ENCODE measurements around the gene RGL1.

The RGL1 gene

GRCh38 chr1:183926983-183927382 is 122.1 kb downstream of the RGL1 start:
- DNase-seq, result no peak

DNA sequence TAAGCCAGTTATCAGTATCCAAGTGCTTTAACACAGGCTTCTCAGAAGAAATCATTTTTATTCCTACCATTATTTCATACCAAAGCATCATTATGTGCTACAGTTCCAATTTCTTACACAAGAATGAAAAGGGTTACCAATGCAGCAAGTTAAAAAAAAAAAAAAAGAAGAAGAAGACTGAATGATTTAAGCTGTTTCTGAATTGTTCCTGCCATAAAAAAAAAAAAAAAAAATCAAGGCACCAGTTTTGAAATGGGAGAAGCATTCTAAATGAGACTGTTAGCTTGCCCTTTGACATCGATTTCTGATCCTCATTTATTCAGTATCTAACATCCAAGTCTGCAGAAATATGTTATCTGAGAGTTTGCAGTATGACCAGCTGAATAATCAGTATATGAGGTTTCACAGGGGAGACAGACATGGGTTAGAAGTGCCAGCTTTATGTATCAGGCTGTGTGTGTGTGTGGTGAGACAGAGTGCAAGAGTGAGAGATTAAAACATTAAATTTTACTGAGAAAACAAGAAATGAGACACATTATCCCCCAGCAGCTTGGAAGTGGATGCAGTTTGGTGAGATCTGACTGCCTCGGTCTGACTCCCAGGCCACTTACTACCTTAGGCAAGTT is 126.8 kb downstream of the RGL1 start:
- no peak for DNase-seq

- DNase-seq, result no peak
These were observed 127.5 kb downstream of the RGL1 start for GRCh38 chr1:183932412-183932811.

- no peak for DNase-seq
These were observed 128.7 kb downstream of the RGL1 start for GRCh38 chr1:183933528-183934179.

DNA sequence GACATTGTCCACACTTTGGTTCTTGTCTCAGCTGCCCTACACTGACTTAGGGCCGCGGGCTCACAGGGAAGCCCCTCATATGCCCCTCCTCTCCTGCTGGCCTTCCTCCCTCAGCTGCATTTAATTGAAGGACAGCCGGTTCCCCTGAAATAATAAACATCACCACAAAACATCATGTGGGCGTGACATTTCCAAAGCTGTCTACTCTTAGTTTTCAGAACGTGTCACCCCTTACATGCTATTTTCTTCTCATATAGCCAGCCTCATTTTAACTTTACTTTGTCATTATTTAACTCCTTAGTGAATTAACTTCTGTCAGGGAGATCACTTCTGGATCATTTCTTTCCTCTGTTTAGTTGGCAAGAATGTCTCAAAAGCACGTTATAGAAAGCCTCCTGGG is 129.4 kb downstream of the RGL1 start:
- no peak for DNase-seq

- no peak for DNase-seq
These were observed 131.1 kb downstream of the RGL1 start for GRCh38 chr1:183936009-183936408.

DNA sequence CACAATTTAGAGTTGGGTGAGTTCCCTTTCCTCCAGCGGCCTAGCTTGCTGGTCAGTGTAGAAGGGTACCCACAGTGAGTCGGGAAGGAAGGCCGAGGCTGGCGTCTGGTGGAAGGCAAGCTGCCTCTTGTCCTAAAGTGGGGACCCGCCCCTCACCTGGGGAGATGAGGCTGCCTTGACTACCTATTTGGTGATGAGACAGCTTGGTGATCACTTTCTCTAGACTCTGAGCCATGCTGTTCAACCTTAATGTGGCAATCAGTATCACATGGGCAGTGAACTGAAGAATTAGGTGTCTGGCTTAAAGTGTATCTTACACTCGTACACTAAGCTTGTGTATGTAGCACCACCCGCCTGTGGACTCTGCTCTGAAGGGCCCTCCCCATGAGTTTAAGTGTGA is 131.9 kb downstream of the RGL1 start:
- no peak for DNase-seq

- DNase-seq, result no peak
These were observed 132.7 kb downstream of the RGL1 start for GRCh38 chr1:183937611-183938010.

- no peak for DNase-seq
These were observed 136.1 kb downstream of the RGL1 start for GRCh38 chr1:183941001-183941400.

DNA sequence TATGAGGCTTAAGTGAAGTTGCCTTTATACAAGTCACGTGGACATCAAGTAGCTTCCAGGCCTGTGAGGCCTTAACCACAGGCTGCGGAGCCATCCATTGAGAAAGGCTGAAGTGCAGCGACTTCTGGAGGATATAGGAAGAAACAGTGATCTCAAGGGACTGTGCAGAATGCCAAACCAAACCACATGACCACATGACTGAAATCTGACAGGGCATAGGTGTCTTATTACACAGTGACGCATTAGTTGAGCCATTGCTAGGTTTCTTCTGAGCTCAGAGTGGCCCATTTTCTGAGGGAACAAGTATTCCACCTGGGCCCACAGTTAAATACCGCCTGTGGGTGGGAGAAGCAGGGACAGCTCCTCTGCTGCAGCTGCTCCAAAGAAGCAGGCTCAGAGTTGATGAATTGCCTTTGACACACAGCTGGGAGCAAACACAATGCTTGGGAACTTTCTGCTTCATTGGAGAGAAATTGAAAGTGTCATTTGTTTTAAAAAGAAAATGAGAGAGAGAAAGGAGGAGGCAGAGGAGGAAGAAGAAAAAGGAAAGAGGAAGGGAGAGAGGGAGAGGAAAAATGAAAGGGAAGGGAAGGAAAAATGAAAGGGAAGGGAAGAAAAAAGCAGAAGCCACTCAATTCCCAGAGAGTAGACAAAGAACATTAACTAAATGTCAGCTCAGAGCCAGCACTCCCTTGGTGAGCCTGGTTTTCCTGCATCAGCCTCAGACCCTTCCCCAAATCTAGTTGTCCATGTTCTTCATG is 138.2 kb downstream of the RGL1 start:
- no peak for DNase-seq

DNA sequence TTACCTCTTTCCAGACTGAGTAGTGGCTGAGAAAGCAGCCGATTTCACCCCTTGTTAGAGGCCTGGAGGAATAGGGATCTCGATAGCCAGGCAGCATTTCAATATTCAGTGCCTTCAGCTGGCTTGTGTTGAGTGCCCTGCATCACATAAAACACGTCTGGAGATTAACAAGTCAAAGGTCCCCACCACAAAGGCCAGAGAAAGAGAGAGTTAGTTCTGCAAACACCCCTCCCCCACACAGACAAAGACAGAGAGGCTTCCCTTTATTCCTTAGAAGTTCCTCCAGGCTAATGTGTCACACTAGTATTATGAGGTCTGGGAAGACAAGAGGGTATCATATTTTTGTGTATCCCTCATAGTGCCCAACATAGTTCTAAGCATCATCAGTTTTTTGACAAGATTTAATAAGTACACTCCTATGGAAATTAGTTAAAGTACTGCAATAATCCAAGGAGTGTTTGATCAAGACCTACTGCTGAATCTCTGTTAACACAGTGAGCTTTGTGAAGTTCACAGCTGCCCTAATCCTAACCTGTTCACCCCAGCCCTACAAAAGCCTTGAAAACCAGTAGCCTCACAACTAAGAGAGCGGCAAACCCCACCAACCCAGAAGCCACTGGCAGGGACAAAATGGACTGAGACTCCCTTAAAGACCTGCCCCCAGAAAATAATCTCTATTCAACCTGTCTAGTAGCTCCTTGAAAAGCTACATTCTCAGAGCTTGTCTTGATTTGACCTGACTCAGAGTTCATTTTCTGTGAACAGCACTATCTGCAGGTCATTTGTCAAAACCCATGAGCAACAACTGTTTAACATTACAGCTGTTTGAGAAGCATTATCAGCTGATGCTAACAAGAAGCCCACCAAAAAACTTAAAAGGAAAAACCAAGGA is 140.8 kb downstream of the RGL1 start:
- no peak for DNase-seq

GRCh38 chr1:183946320-183946613 is 141.3 kb downstream of the RGL1 start:
- no peak for DNase-seq

- DNase-seq, result no peak
These were observed 143.1 kb downstream of the RGL1 start for GRCh38 chr1:183947988-183948387.

GRCh38 chr1:183952101-183952500 is 147.2 kb downstream of the RGL1 start:
- DNase-seq, result no peak

GRCh38 chr1:183953031-183953430 is 148.1 kb downstream of the RGL1 start:
- no peak for DNase-seq

DNA sequence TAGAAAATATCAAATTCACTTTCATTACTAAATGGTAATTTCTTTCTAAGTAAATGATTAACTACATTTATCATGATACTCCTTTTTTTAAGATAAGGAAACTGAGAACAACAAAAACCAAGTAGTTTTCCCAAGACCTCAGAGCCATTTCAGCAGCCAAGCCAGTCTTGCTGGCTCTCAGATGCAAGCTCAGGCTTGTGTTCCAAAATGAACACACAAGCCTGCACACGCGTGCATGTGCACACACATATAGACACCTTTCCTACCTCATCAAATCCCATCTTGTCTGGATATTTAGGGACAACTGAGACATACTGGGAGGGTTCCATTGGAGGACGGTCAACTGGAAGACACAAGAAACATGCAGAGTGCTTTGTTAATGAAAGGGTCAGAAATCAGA is 149.6 kb downstream of the RGL1 start:
- no peak for DNase-seq

DNA sequence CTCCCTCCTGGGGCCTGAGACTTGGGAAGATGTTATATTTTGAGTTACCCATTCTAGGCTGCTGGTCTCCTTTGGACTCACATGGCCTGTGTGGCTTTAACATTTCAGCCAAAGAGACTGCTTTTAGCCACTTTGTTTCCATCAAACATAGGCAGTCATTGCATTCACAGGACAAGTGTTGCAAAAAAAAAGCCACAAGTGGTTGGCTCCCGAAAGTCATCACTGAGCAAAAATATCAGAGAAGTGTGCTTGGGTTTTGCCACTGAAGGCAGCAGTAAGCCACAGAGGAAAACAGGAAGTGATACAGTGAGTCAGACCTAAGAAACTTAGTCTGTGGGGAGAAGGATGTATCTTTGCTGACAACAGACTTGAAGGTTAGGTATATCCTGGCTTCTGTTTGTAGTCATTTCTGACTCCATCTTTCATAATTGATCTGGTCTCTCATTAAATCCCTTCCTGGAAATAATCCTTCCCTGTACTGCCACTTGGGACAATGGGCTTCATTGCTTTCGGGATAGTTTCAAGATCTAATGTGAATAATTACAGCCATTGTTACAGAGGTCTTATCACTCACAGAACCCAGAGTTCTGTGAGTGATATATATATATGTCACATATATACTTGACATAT is 151.8 kb downstream of the RGL1 start:
- peak; percentile 51 for DNase-seq

DNA sequence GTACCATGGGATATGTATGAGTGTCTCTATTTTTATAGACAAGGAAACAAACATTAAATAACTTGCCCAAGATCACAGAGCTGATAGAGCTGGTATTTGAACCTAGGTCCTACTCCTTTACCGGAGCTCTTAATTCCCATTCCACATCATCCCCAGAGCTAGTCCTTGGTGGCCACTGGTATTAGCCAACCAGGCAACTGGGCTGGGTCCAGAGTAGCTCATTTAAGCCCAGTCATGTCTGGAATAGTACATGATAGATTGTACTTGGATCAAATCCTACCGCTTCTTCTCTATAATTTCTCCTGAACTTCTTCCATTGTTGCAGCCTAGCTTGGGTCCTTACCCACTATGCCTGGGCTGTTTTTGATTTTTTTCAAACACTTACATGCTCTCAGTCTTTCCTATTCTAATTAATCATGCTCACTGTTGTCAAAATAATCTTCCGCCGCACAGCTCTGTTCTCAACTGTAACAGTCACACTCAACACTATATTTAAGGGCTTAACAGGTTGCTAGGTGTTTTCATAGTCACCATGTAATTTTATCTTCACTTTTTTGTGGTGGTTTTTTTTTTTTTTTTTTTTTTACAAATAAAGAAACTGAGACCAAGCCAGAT is 152.4 kb downstream of the RGL1 start:
- no peak for DNase-seq

DNA sequence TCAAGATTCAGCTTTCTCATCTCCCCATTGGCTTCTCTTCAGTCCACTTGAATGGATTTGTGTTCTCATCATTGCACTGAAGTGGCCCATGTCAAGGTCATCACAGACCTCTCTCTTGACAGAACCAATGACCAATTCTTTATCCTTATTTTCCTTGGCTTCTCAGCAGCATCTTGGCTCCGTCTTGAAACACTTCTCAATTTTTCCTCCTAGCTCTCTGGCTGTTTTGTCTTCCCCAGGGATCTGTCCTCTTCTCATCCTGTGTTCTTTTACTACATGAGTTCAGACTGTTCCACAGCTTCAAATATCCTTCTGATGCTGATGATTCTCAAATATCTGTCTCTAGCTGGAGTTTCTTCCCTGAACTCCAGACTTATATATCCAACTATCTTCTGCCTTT is 154.0 kb downstream of the RGL1 start:
- no peak for DNase-seq

DNA sequence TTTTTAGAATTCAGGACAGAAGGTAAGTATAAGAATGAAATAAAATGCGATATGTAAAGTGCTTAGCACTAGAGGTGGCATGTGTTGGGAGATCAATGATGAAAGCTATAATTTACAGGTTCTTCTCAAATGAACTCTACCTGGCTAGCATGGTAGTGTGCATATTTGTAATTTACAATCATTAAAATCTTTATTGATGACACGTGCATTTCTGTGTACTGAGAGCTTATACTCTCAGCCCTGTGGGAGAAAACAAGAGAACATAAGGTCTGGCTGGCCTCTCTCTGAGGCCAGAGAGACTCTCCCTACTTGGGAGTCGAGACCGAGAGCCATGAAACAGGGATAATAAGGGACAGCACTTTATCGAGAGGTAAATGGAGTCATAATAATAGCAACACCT is 156.2 kb downstream of the RGL1 start:
- no peak for DNase-seq

DNA sequence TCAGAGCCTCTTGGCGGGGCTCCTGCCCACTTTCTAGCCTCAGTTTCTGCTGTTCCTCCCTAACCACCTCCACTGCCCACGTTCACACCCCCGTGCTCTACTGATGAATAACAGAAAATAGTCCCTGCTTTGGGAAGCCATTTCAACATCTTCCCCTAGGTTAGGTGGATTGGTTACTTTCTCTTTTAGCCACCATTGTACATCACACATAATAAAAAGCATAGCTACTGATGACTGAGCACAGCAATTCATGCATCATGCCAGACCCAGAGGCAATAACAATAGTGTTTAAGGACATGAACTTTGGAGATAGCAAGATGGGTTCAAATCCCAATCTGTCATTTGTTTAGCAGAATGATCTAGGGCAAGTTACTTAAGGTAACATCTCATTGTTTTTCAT is 158.0 kb downstream of the RGL1 start:
- no peak for DNase-seq

GRCh38 chr1:183965726-183966125 is 160.8 kb downstream of the RGL1 start:
- DNase-seq, result no peak

GRCh38 chr1:183966487-183966886 is 161.6 kb downstream of the RGL1 start:
- no peak for DNase-seq

Measured in stimulated activated CD4-positive, alpha-beta T cell treated with anti-CD3 and anti-CD28 coated beads, Interleukin-15, amount 100 ng/mL, for 24 hours (primary cell).